SKM-1 (cell line): ENCODE results near the gene KTI12.

Experiments used
- DNase-seq: peaks from one replicate; lab custom pipeline; 2025; ENCODE audit not compliant: unreplicated experiment; lab: John Stamatoyannopoulos, UW

KTI12 gene

DNA sequence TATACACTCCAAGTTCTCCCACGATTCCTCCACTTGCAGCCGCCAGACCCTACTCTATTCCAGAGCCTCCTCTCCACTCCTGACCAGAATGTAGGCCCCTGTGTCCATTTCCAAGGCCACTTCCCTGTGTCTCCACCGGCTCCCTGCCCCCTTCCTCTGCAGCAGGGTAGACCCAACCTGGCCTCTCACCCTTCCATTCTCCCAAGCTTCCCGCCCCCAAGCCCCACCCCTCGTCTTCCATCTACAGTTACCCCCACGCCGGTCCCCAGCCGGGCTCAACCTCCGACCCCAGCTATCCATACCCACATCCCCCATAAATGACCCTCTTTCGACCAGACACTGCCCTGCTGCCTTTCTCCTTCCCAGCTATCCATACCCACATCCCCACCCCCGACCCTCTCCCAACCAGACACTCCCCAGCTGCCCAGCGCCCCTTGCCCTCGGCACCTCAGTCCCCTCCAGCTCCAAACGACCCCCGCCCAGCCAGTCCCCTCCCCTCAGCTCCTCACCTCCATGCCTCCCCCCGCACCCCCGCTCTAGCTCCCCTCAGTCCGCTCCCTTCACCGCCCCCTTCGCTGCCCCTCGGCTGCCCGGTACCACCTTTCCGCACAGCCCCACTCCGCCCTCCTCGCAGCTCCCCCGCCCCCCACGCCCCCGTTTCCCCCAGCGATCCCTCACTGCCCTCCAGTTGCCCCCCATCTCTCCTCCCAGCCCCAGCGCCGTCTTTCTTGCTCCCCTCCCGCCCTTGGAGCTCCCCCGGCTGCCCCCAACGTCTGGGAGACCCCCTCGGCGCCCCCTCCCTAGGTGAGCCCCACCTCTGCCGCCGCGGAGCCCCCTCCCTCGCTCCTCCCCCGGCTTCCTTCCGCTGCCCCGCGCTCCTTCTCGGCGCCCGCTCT is 43.8 kb downstream of the KTI12 start:
- no peak for DNase-seq

DNA sequence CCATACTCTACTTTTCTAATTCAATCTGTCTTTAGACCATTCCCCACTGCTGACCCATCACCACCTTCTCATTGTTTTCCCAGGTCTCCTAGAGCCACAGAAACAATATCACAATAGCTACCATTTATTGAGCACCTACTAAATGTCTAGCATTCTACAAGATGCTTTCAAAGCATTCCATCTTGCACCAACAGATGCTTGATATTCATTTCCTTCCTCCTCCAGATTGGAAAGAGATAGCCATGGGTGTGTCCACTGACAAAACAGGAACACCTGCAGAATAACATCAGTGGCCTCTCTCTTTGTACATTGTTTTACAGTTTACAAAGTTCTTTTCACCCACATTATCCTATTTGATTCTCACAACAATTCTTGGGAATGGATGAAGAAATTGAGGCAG is 45.4 kb downstream of the KTI12 start:
- DNase-seq, result no peak

DNA sequence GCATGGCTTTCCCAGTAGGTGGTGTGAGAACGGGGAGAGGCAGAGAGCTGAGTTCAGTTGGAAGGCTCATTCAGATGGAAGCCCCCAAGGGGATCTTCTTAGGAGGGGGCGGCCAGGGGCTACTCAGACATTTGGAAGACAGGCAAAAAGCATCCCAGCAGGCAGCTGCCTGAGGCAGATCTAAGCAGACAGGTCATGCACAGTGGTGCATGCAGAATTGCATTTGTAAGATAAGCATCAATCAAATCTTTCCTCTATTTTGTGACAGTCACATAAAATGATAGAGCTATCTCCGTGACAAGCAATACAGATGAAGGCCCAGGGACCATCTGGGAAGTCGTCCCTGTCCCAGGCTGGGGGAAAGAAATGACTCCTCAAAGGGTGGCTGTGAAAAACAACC is 46.9 kb downstream of the KTI12 start:
- no peak for DNase-seq

DNA sequence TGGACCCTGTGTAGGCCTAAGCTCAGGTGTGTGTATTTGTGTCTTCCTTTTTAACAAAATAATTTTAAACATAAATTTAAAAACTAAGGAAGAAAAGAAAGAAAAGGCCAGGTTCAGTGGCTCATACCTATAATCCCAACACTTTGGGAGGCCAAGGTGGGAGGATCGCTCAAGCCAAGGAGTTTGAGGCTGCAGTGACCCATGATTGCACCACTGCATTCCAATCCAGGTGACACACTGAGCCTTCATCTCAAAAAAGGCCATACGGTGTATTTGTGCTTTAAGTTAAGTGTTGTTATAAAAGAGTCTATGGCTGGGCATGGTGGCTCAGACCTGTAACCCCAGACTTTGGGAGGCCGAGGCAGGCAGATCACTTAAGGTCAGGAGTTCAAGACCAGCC is 51.4 kb downstream of the KTI12 start:
- no peak for DNase-seq
